ENCODE measurements around the gene RNF32.
"Not testable (repeated sequence)": the region's sequence is repeated elsewhere in the genome, so short reads cannot be mapped to it uniquely, and the experiment has no call there.

RNF32 gene

GRCh38 chr7:156614434-156615264 lies 25.9 kb upstream of the RNF32 start:
- ATAC-seq, result no peak

DNA sequence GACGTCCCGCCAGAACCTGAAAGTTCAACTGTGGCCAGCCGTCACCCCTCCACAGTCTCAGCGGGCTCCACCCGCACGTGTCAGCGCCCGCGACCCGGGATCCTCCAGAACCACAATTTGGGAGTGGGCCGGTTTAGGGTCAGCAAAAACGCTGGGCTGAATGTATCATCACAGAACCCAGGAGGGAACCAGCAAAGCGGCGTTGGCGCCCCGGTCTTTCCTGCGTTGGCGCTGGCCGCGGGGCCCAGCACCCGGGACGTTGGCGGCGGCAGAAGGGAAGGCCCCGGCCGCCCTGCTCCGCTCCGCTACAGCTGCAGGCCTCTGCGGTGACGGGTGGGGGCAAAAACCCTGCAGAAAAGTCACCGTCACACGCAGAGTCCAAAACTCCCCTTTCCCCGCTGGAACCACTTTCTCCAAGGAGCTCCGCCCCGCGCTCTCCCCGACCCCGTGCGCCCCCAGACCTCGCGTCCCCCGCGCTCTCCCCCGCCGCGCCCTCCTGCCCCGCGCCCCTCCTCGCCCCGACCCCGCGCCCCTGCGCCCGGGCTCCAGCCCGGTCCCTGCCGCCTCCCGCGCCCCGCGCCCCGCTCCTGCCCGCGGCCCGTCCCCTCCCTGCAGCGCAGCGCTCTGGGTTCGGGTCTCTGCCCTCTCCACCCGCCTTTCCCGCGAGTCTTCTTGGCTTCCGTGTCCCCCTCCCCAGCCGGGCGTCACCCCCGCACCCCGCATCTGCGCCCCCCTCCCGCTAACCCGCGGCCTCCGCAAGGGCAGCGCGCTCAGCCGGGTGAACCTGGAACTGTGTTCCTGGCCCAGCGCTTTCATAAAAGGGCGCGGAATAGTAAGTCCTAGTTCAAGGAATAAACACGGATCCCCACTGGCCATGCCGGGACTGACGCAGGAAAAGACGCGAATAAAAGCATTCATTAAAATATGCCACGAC lies 24.0 kb upstream of the RNF32 start:
- no peak for ATAC-seq

DNA sequence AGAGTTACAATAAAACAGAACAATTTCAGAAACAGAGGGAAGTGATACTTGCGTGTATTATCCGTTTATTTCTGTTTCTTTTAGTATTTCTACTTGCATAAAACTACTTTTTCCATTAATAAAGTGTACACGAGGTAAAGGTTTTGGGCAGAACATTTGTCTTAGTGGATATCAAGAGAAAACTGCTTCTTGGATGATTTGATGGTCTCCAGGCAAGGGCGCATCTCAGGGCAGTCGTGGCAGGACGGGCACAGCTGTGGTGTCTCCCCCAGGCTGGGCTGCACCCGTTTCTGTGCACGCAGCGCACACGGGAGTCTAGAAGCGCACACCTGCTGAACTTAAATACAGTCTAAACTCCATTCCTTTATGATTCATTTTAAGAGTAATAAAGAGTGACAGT lies 23.4 kb upstream of the RNF32 start:
- ATAC-seq, result no peak

GRCh38 chr7:156618078-156618779 lies 22.3 kb upstream of the RNF32 start:
- no peak for ATAC-seq

DNA sequence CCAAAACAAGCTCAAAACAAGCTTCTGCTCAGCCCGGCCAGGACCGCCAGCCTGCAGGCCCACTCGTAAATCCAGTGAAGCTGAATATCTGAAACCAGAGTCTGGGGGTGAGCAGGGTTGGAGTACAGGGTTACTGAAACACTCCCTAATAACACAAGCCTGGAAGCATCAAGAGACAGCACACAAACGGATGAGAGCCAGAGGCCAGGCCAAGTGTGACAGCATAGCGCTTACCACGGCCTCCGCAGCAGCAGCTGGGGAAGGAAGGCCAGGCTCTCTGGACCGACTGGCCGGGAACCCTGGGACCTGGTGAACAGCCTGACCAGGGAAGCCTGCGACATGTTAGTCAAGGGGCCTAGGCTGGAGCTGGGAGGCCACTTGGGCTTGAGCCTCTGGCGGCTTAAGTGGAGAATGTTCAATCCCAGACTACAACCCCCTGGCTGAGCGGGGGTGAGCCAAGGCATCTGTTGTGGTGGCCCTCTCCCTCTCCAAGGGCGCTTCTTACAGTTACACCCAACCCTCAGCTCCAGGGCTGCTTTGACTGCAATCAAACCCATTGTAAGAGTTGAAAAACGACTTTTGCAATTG lies 21.7 kb upstream of the RNF32 start:
- ATAC-seq, result no peak

- ATAC-seq, result not testable (repeated sequence)
Observed at GRCh38 chr7:156619488-156620290, 20.9 kb upstream of the RNF32 start.

DNA sequence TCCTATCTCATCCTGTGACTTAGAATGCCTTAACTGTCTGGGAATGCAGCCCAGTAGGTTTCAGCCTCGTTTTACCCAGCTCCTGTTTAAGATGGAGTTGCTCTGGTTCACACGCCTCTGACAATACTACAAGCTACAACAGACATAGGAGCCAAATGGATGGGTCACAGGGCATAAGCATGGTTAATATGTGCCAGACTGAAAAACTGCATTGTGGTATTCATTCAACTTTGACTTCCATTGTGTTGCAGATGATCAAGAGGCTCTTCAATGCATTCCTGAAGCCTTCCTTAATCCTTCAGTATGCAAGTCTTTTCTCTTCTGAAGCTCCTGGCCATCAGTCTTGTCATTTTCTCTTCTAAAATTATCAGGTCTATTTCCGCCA lies 20.3 kb upstream of the RNF32 start:
- no peak for ATAC-seq

- no peak for ATAC-seq
Observed at GRCh38 chr7:156621652-156622051, 18.9 kb upstream of the RNF32 start.

GRCh38 chr7:156625580-156625979 lies 15.0 kb upstream of the RNF32 start:
- ATAC-seq, result no peak

DNA sequence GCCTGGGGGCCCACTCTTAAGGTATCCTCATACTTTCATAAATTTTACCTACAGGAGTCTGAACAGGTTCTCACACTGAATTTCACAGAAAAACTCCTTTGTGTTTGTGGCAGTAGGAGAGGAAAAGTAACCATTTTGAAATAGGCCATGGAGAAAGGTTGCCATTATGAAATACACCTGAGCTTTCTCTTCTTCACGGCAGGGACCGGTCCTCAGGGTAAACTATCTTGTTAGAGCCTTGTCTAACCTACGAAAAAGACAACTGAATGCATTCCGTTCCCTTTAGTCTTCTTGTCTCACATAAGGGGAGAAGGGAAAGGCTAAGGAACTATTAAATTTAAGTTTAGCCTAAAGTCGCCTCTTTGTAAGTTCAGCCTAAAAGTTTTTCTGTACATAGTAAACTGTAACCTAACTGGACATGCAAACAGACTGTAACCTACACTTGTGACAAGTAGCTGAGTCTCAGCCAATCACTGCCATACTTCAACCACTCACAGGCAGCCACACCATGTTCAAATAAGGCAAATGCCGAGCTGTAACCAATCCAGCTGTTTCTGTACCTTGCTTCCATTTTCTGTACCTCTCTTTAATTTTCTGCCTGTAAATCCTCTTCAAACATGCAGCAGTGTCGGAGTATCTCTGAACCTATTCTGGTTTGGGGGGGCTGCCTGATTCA lies 14.2 kb upstream of the RNF32 start:
- ATAC-seq, result no peak

GRCh38 chr7:156628562-156628961 lies 12.0 kb upstream of the RNF32 start:
- no peak for ATAC-seq

DNA sequence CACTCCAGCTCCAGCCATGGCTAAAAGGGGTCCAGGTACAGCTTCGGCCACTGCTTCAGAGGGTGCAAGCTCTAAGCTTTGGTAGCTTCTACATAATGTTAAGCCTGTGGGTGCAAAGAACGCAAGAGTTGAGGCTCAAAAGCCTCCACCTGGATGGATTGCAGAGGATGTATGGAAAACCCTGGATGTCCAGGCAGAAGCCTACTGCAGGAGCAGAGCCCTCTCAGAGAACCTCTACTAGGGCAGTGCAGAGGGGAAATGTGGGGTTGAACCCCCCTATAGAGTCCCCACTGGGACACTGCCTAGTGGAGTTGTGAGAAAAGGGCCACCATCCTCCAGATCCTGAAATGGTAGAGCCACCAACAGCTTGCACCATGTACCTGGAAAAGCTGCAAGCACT lies 10.7 kb upstream of the RNF32 start:
- ATAC-seq, result no peak

GRCh38 chr7:156634117-156634516 lies 6.5 kb upstream of the RNF32 start:
- ATAC-seq, result no peak

DNA sequence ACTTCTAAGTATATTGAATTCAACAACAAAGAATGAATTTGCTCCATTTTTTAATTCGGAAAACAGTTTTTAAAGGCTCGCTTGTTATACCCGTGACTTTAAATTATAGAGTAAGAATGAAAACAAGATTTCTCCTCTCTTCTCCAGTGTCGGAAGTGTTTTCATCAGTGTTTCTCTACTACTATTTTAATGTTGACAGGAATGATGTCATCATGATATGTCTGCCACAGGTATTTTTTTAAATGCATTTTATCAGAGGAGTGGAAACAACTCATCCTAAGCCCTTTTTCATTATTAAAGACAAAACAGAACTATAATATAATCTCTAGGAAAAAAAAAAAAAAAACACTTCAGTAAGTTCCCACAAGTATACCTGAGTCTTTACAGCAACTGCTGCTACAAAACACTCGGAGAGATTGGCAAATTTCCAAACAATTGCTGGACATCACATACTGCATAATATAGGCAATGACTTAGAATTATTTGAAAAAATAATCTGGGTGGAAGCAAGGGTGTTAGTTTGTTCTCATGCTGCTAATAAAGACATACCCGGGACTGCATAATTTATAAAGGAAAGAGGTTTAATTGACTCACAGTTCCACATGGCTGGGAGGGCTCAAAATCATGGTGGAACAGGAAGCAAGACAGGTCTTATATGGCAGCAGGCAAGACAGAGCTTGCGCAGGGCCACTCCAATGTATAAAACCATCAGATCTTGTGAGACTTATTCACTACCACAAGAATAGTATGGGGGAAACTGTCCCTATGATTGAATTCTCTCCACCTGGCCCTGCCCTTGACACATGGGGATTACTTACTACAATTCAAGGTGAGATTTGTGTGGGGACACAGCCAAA lies 4.8 kb upstream of the RNF32 start:
- ATAC-seq, result no peak

DNA sequence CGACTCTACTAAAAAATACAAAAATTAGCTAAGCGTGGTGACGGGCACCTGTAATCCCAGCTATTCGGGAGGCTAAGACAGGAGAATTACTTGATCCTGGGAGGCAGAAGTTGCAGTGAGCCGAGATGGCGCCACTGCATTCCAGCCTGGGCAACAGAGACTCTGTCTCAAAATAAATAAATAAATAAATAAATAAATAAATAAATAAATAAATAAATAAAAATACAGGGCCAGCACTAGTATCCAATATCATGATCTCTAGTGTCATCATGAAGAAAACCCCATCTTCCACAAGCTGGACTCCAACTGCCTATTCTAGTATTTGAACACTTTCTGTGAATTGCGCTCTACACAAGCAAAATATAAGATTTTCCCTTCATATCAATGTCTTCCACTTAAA lies 3.5 kb upstream of the RNF32 start:
- ATAC-seq, result not testable (repeated sequence)

GRCh38 chr7:156638443-156639077 lies 2.0 kb upstream of the RNF32 start:
- no peak for ATAC-seq

- ATAC-seq, result no peak
Observed at GRCh38 chr7:156639426-156640256, 933 bp upstream of the RNF32 start.

DNA sequence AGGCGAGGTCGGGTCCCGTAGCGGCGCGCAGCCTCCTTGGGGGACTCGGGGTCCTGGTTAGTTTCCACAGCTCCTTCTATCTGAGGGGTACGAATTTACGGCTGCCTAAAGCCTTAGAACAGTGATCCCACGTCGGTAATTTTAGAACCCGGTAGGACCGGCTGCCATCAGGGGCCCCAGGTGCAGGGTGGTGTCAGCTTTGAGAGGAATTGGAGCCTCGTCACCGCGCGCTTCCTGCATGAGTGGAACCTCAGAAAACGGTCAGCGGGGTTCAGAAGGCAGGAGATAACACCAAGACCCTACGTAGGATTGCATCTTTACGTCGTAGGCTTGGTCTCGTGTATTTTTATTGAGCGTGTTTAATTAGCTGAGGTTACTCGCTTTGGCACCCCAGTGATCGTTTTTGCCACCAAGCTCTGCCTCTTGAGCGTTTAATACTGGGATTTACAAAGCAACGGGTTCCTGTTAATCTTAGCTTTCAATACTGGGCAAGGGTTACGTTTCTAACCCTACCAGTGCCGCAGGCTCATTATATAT lies 443 bp downstream of the RNF32 start:
- ATAC-seq, result peak; percentile 66 to 68
